SHP77 (cell line): Measurements from ENCODE around the gene CPN2.

Source experiments
- DNase-seq, 2 experiments: peaks; one replicate each; lab custom pipeline; 2025; lab: John Stamatoyannopoulos, UW

Gene CPN2

GRCh38 chr3:194351952-194352536 is 916 bp upstream of the CPN2 start:
- no peak for DNase-seq

GRCh38 chr3:194350726-194351071 is 429 bp downstream of the CPN2 start:
- DNase-seq = no peak

- no peak for DNase-seq
These were observed 2.8 kb downstream of the CPN2 start for GRCh38 chr3:194348354-194348753.

- no peak for DNase-seq
These were observed 4.5 kb downstream of the CPN2 start for GRCh38 chr3:194346621-194347020.

GRCh38 chr3:194346035-194346434 is 5.1 kb downstream of the CPN2 start:
- DNase-seq = no peak

- peak; percentile 29 to 30 for DNase-seq
These were observed 7.1 kb downstream of the CPN2 start for GRCh38 chr3:194344012-194344411.

- no peak for DNase-seq
These were observed 7.6 kb downstream of the CPN2 start for GRCh38 chr3:194343561-194343893.

GRCh38 chr3:194342861-194343560 is 8.1 kb downstream of the CPN2 start:
- no peak for DNase-seq

- no peak for DNase-seq
These were observed 10.2 kb downstream of the CPN2 start for GRCh38 chr3:194340757-194341400.

- no peak for DNase-seq
These were observed 11.3 kb downstream of the CPN2 start for GRCh38 chr3:194339840-194340239.

GRCh38 chr3:194339356-194339755 is 11.8 kb downstream of the CPN2 start:
- DNase-seq = no peak

- DNase-seq = no peak
These were observed 13.0 kb downstream of the CPN2 start for GRCh38 chr3:194337965-194338753.

- DNase-seq = no peak
These were observed 14.3 kb downstream of the CPN2 start for GRCh38 chr3:194336601-194337355.

GRCh38 chr3:194333981-194334320 is 17.2 kb downstream of the CPN2 start:
- no peak for DNase-seq

- DNase-seq = no peak
These were observed 17.7 kb downstream of the CPN2 start for GRCh38 chr3:194333212-194333980.

- no peak for DNase-seq
These were observed 18.3 kb downstream of the CPN2 start for GRCh38 chr3:194332858-194333211.

- no peak for DNase-seq
These were observed 20.5 kb downstream of the CPN2 start for GRCh38 chr3:194330579-194330978.

- DNase-seq = no peak
These were observed 21.0 kb downstream of the CPN2 start for GRCh38 chr3:194330160-194330559.

GRCh38 chr3:194329583-194329965 is 21.6 kb downstream of the CPN2 start:
- DNase-seq = no peak

- DNase-seq = no peak
These were observed 22.1 kb downstream of the CPN2 start for GRCh38 chr3:194328942-194329582.

GRCh38 chr3:194328053-194328657 is 23.0 kb downstream of the CPN2 start:
- no peak for DNase-seq
